Trophoblast cell (in vitro differentiated cells and primary cell): ENCODE measurements around the gene TEKT5.

ENCODE experiments used
- DNase-seq, 2 donors: peaks; one replicate each; pipeline ENCODE4 v3.0.0-alpha.2; 2016
- H2AFZ ChIP-seq: 2 replicates; pipeline ENCODE4 v1.6.1; 2013; ENCODE audit warnings: low read length, moderate library complexity, mild to moderate bottlenecking; ENCODE audit not compliant: insufficient read depth, poor library complexity
- H2AK5ac ChIP-seq: 2 replicates; pipeline ENCODE4 v1.6.1; 2013; ENCODE audit warnings: mild to moderate bottlenecking, low read length
- H2BK120ac ChIP-seq: 2 replicates; pipeline ENCODE4 v1.6.1; 2013; ENCODE audit warnings: low read length, mild to moderate bottlenecking, moderate library complexity; ENCODE audit not compliant: insufficient read depth, poor library complexity
- H2BK12ac ChIP-seq: 2 replicates; pipeline ENCODE4 v1.6.1; 2013; ENCODE audit warnings: mild to moderate bottlenecking, low read length, moderate library complexity
- H2BK5ac ChIP-seq: 2 replicates; pipeline ENCODE4 v1.6.1; 2013; ENCODE audit warnings: low read length, low read depth, moderate library complexity, mild to moderate bottlenecking; ENCODE audit not compliant: poor library complexity
- H3K14ac ChIP-seq: 2 replicates; pipeline ENCODE4 v1.6.1; 2013; ENCODE audit warnings: mild to moderate bottlenecking, low read length
- H3K18ac ChIP-seq: 2 replicates; pipeline ENCODE4 v1.6.1; 2013; ENCODE audit warnings: mild to moderate bottlenecking, low read length
- H3K23ac ChIP-seq: 2 replicates; pipeline ENCODE4 v1.6.1; 2013; ENCODE audit warnings: low read length
- H3K27ac ChIP-seq: 2 replicates; pipeline ENCODE4 v1.5.1; 2013; ENCODE audit warnings: low read depth, mild to moderate bottlenecking, inconsistent platforms, low read length, moderate library complexity
- H3K27me3 ChIP-seq: 2 replicates; pipeline ENCODE4 v1.6.1; 2013; ENCODE audit warnings: inconsistent platforms, mild to moderate bottlenecking, low read length, moderate library complexity; ENCODE audit not compliant: insufficient read depth
- H3K36me3 ChIP-seq, 2 experiments: 1 replicate in 1 of 2; 2 replicates in 1 of 2; pipeline ENCODE4 v1.6.1; 2013; ENCODE audit warnings: low read length in 2 of 2, mild to moderate bottlenecking in 2 of 2, moderate library complexity in 1 of 2; ENCODE audit not compliant: insufficient read depth in 2 of 2, control insufficient read depth in 1 of 2
- H3K4ac ChIP-seq: 2 replicates; pipeline ENCODE4 v1.6.1; 2013; ENCODE audit warnings: low read depth, mild to moderate bottlenecking, low read length, moderate library complexity
- H3K4me1 ChIP-seq, 2 experiments: 1 replicate in 1 of 2; 2 replicates in 1 of 2; pipeline ENCODE4 v1.6.1; 2013; ENCODE audit warnings: low read length in 2 of 2, mild to moderate bottlenecking in 2 of 2, moderate library complexity in 1 of 2; ENCODE audit not compliant: insufficient read depth in 2 of 2, control insufficient read depth in 1 of 2
- H3K4me2 ChIP-seq: 2 replicates; pipeline ENCODE4 v1.6.1; 2013; ENCODE audit warnings: inconsistent platforms, mild to moderate bottlenecking, low read length, moderate library complexity
- H3K4me3 ChIP-seq: 2 replicates; pipeline ENCODE4 v1.5.1; 2013; ENCODE audit warnings: mild to moderate bottlenecking, low read depth, low read length, inconsistent platforms
- H3K79me1 ChIP-seq: one replicate; pipeline ENCODE4 v1.6.1; 2013; ENCODE audit warnings: low read length
- H3K79me2 ChIP-seq: 2 replicates; pipeline ENCODE4 v1.6.1; 2013; ENCODE audit warnings: low read length, mild to moderate bottlenecking; ENCODE audit not compliant: control insufficient read depth, insufficient read depth, poor library complexity
- H3K9ac ChIP-seq: 2 replicates; pipeline ENCODE4 v1.6.1; 2013; ENCODE audit warnings: mild to moderate bottlenecking, low read length
- H3K9me3 ChIP-seq: 2 replicates; pipeline ENCODE4 v1.6.1; 2013; ENCODE audit warnings: low read depth, mild to moderate bottlenecking, control low read depth, inconsistent platforms, low read length; ENCODE audit not compliant: insufficient read depth
- H4K12ac ChIP-seq: 2 replicates; pipeline ENCODE4 v1.6.1; 2013; ENCODE audit warnings: low read depth, mild to moderate bottlenecking, low read length, moderate library complexity
- H4K8ac ChIP-seq: 2 replicates; pipeline ENCODE4 v1.6.1; 2013; ENCODE audit warnings: low read depth, mild to moderate bottlenecking, low read length, moderate library complexity
- H4K91ac ChIP-seq: one replicate; pipeline ENCODE4 v1.6.1; 2013; ENCODE audit warnings: low read depth, mild to moderate bottlenecking, low read length, moderate library complexity
- WGBS: extraction: QIAGEN DNeasy Blood & Tissue Kit; methylation state at CpG from one replicate; pipeline ENCODE4 v1.1.7; 2013; ENCODE audit warnings: missing lambda C conversion rate; ENCODE audit not compliant: insufficient read length, insufficient coverage; ENCODE audit errors: extremely low coverage; 5-methylcytosine and 5-hydroxymethylcytosine counted together

The TEKT5 gene

DNA sequence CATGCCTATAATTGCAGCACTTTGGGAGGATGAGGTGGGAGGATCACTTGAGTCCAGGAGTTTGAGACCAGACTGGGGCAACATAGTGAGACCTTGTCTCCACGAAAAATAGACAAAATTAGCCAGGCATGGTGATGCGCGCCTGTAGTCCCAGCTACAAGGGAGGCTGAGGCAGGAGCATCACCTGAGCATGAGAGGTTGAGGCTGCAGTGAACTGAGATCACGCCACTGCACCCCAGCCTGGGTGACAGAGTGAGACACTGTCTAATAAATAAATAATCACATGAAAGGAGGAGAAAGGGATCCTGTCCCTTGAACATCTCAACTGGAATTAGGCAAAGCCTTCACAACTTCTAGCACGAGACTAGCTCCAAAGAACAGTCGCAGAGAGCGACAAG, 53.2 kb downstream of the TEKT5 start:
- no peak overlapping the region for H3K14ac ChIP-seq
- no peaks in the 10 kb centered on the region for H3K36me3 ChIP-seq
- no peaks in the 10 kb centered on the region for H3K9me3 ChIP-seq
- no peak overlapping the region for H3K18ac ChIP-seq
- H2AFZ ChIP-seq, result no peak overlapping the region
- no peaks in the 10 kb centered on the region for H3K79me1 ChIP-seq
- no peaks in the 10 kb centered on the region for H3K27me3 ChIP-seq
- H3K4me1 ChIP-seq, result peaks cover 5 to 9% of the 10 kb centered on the region in 2 experiments
- H3K4me3 ChIP-seq, result no peak overlapping the region
- DNase-seq, result no peak
- H3K27ac ChIP-seq, result no peak overlapping the region
- no peak overlapping the region for H2BK5ac ChIP-seq
- H3K9ac ChIP-seq, result no peak overlapping the region
- H3K4me2 ChIP-seq, result no peak overlapping the region
- no peaks in the 10 kb centered on the region for H3K79me2 ChIP-seq
- WGBS, result no CpG with 5 or more reads among the region's 7 CpGs
- H3K23ac ChIP-seq, result no peak overlapping the region
- no peak overlapping the region for H4K8ac ChIP-seq
- no peak overlapping the region for H3K4ac ChIP-seq
- no peak overlapping the region for H2AK5ac ChIP-seq
- H4K12ac ChIP-seq, result no peak overlapping the region
- H2BK120ac ChIP-seq, result no peak overlapping the region
- H2BK12ac ChIP-seq, result no peak overlapping the region
- no peak overlapping the region for H4K91ac ChIP-seq

DNA sequence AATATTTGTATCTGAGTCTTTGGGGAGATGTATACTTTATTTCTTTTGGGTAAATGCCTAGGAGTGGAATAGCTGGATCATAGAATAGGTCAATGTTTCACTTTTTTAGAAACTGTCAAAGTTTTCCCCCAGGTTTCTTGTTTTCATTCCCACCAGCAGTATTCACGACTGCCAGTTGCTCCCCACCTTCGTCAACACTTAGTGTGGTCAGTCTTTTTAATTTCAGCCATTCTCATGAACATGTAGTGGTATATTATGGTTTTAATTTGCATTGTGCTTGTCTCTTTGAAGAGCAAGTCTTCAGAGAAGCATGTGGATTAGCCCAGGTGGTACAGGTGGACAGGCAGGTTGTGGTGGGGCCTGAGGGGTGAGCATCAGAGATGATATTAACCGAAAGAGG, 53.8 kb downstream of the TEKT5 start:
- H2AFZ ChIP-seq, result no peak overlapping the region
- peaks cover 5 to 9% of the 10 kb centered on the region in 2 experiments for H3K4me1 ChIP-seq
- no peak overlapping the region for H3K18ac ChIP-seq
- no peak overlapping the region for H3K23ac ChIP-seq
- H3K79me2 ChIP-seq, result no peaks in the 10 kb centered on the region
- H3K36me3 ChIP-seq, result no peaks in the 10 kb centered on the region
- no peaks in the 10 kb centered on the region for H3K27me3 ChIP-seq
- no CpG with 5 or more reads among the region's 3 CpGs for WGBS
- H3K9ac ChIP-seq, result no peak overlapping the region
- DNase-seq, result no peak
- no peak overlapping the region for H3K4me3 ChIP-seq
- no peak overlapping the region for H4K12ac ChIP-seq
- H4K8ac ChIP-seq, result no peak overlapping the region
- H3K14ac ChIP-seq, result no peak overlapping the region
- H3K4me2 ChIP-seq, result no peak overlapping the region
- H3K9me3 ChIP-seq, result no peaks in the 10 kb centered on the region
- H2AK5ac ChIP-seq, result no peak overlapping the region
- H3K27ac ChIP-seq, result no peak overlapping the region
- no peak overlapping the region for H2BK12ac ChIP-seq
- no peak overlapping the region for H3K4ac ChIP-seq
- H4K91ac ChIP-seq, result no peak overlapping the region
- H2BK5ac ChIP-seq, result no peak overlapping the region
- H3K79me1 ChIP-seq, result no peaks in the 10 kb centered on the region
- no peak overlapping the region for H2BK120ac ChIP-seq

DNA sequence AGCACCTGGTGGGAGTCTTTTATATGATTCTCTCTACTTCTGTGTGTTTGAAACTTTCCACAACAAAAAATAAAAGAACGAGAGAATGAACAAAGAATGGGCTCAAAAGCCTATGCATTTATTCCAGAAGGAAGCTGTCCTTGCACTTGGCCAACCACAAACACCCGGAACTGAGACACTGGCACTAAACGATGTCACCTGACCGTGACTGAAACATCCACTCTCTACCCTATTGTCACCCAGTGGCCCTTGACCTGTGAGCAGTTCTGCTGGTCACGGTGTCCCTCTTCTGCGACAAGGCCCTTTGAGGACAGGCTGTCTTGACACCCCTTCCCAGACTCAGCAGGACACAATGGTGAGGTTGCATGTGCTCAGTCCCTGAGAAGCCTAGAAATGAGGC, 56.6 kb downstream of the TEKT5 start:
- no peak for DNase-seq
- Histone ChIP-seq H2AK5ac (no peak overlapping the region), H3K4me3 (no peak overlapping the region)

DNA sequence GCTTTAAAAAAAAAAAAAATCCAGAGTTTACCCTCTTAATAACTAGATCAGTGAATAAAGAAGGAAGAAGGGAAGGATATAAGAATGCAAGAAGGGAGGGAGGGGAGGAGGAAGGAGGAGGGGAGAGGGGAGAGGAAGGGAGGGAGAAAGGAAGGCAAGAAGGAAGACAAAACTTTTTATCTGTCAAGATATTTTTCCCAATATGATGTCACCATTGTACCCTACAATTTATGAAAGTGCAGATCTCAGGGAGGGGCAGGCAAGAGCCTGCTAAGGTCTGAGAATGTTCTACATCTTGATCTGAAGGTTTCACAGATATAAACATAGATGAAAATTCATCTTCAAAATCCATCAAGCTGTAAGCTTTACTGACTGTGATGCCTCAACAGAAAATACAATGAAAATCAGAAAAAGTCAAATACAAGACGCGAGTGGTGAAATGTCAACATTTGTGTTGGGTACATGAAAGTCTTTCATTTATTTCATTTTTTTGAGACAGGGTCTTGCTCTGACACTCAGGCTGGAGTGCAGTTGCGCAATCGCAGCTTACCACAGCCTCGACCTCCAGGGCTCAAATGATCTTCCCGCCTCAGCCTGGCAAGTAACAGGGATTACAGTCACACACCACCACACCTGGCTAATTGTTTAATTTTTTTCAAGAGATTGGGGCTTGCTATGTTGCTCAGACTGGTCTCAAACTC, 57.2 kb downstream of the TEKT5 start:
- Histone ChIP-seq H3K18ac (no peak overlapping the region), H2BK12ac (no peak overlapping the region), H4K8ac (no peak overlapping the region), H3K9ac (no peak overlapping the region), H3K79me2 (no peaks in the 10 kb centered on the region), H3K4me3 (no peak overlapping the region), H3K9me3 (peaks cover 3% of the 10 kb centered on the region), H4K91ac (no peak overlapping the region), H3K4ac (no peak overlapping the region), H3K79me1 (no peaks in the 10 kb centered on the region), H3K27ac (no peak overlapping the region), H3K27me3 (no peaks in the 10 kb centered on the region), H4K12ac (no peak overlapping the region), H2AK5ac (no peak overlapping the region), H2BK5ac (no peak overlapping the region), H3K23ac (no peak overlapping the region), H2AFZ (no peak overlapping the region), H3K14ac (no peak overlapping the region), H3K4me2 (no peak overlapping the region), H3K36me3 (no peaks in the 10 kb centered on the region), H2BK120ac (no peak overlapping the region), H3K4me1 (peaks cover 5 to 9% of the 10 kb centered on the region in 2 experiments)
- no peak for DNase-seq
- whole genome bisulfite sequencing, result no CpG with 5 or more reads among the region's 6 CpGs

More for the DNA sequence above, 56.6 kb downstream of the TEKT5 start:
- H2BK5ac ChIP-seq, result no peak overlapping the region
- no peak overlapping the region for H2BK12ac ChIP-seq
- no peak overlapping the region for H3K18ac ChIP-seq
- no peak overlapping the region for H2AFZ ChIP-seq
- no peak overlapping the region for H3K4ac ChIP-seq
- H3K27me3 ChIP-seq, result no peaks in the 10 kb centered on the region
- no peak overlapping the region for H3K14ac ChIP-seq
- H4K8ac ChIP-seq, result no peak overlapping the region
- H3K27ac ChIP-seq, result no peak overlapping the region
- no CpG with 5 or more reads among the region's 6 CpGs for WGBS
- no peak overlapping the region for H3K9ac ChIP-seq
- no peak overlapping the region for H3K23ac ChIP-seq
- H4K12ac ChIP-seq, result no peak overlapping the region
- no peaks in the 10 kb centered on the region for H3K79me2 ChIP-seq
- peaks cover 3% of the 10 kb centered on the region for H3K9me3 ChIP-seq
- H4K91ac ChIP-seq, result no peak overlapping the region
- H3K36me3 ChIP-seq, result no peaks in the 10 kb centered on the region
- peaks cover 5 to 9% of the 10 kb centered on the region in 2 experiments for H3K4me1 ChIP-seq
- no peak overlapping the region for H3K4me2 ChIP-seq
- H3K79me1 ChIP-seq, result no peaks in the 10 kb centered on the region
- no peak overlapping the region for H2BK120ac ChIP-seq
